ENCODE measurements around the gene SNCB.
A peak's percentile ranks its signal among the peaks of the same experiment; 100 is the strongest.

The SNCB gene

GRCh38 chr5:176660860-176661641, 30.7 kb upstream of the SNCB start:
- peak; percentile 67 for DNase-seq

GRCh38 chr5:176660530-176660859, 30.2 kb upstream of the SNCB start:
- no peak for DNase-seq

GRCh38 chr5:176659860-176660461, 29.6 kb upstream of the SNCB start:
- DNase-seq, result no peak

GRCh38 chr5:176659512-176659839, 29.1 kb upstream of the SNCB start:
- DNase-seq, result no peak

- DNase-seq, result no peak
These were observed 28.6 kb upstream of the SNCB start for GRCh38 chr5:176658817-176659511.

GRCh38 chr5:176658007-176658599, 27.8 kb upstream of the SNCB start:
- peak; percentile 65 for DNase-seq

GRCh38 chr5:176656467-176656990, 26.2 kb upstream of the SNCB start:
- no peak for DNase-seq

GRCh38 chr5:176654856-176655255, 24.5 kb upstream of the SNCB start:
- no peak for DNase-seq

GRCh38 chr5:176653401-176654385, 23.4 kb upstream of the SNCB start:
- DNase-seq, result no peak

- peak; percentile 28 for DNase-seq
These were observed 21.8 kb upstream of the SNCB start for GRCh38 chr5:176652136-176652535.

- no peak for DNase-seq
These were observed 21.2 kb upstream of the SNCB start for GRCh38 chr5:176651472-176651980.

- peak; percentile 27 for DNase-seq
These were observed 20.1 kb upstream of the SNCB start for GRCh38 chr5:176650354-176650884.

- no peak for DNase-seq
These were observed 18.3 kb upstream of the SNCB start for GRCh38 chr5:176648474-176649194.

GRCh38 chr5:176647843-176648473, 17.6 kb upstream of the SNCB start:
- peak; percentile 52 for DNase-seq

GRCh38 chr5:176647030-176647842, 16.9 kb upstream of the SNCB start, which contains the start of gene TSPAN17:
Gene TSPAN17, plus strand, starts transcription at chr5:176647484. Its CDS starts 132 bp downstream, at chr5:176647616.
- peak; percentile 100 for DNase-seq

- DNase-seq, result no peak
These were observed 16.3 kb upstream of the SNCB start for GRCh38 chr5:176646707-176647029.

- DNase-seq, result no peak
These were observed 15.8 kb upstream of the SNCB start for GRCh38 chr5:176646049-176646706.

- DNase-seq, result no peak
These were observed 14.7 kb upstream of the SNCB start for GRCh38 chr5:176644878-176645670.
